WI38 (cell line): ENCODE data around the gene USP16.
"Not testable (repeated sequence)": the region's sequence is repeated elsewhere in the genome, so short reads cannot be mapped to it uniquely, and the experiment has no call there.

Experiments
- H3K4me3 ChIP-seq: 2 replicates; pipeline ENCODE4 v1.5.1; 2011; ENCODE audit warnings: low read depth, mild to moderate bottlenecking, control low read depth, low read length
- TF ChIP-seq, protein P1 (sequence below): IDR thresholded peaks from 2 replicates; pipeline ENCODE4 v1.5.1; 2012; ENCODE audit warnings: low read depth, mild to moderate bottlenecking, control low read depth, low read length

Gene USP16

DNA sequence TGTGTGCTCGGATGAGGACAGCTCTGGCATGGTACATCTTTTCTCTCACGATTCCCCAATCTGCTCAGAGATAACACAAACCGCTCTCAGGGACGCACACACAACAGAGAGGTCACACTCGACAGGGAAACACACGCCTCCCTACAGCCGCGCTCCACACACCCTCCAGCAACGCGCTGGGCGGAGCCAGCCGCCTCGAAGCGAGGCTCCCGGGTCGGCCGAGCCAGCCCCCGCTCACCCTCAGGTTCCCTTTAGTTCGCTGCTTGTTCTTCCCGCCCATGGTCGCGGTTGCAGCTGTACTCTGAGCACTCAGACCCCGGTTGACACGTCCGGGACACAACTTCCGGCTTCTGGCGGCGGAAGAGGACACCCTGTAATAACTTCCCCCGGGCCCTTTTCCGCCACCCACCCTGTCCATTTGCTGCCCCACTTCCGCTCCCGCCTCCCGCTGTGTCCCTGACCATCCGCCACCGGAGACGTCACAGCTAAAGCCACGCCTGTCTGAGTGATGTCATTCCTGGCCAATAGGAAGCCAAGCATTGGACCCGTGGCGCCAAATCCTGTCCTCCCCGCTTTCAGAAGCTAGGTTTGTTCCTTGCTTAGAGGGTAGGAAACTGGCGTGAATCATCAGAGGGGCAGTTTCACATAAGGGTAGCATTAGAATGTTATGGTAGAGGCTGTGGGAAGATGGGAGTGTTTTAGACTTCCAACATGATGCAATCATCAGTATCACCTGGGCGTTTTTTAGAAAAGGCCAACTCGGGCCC is 31.8 kb upstream of the USP16 start, which contains the start of gene LTN1:
LTN1 (minus strand) TSS at position 352 of the 767 bp plus-strand sequence; CDS start at position 280, 72 bp downstream.
- H3K4me3 ChIP-seq, result peak within 1 kb of the TSS; percentile 100
- TF ChIP-seq, protein P1, sequence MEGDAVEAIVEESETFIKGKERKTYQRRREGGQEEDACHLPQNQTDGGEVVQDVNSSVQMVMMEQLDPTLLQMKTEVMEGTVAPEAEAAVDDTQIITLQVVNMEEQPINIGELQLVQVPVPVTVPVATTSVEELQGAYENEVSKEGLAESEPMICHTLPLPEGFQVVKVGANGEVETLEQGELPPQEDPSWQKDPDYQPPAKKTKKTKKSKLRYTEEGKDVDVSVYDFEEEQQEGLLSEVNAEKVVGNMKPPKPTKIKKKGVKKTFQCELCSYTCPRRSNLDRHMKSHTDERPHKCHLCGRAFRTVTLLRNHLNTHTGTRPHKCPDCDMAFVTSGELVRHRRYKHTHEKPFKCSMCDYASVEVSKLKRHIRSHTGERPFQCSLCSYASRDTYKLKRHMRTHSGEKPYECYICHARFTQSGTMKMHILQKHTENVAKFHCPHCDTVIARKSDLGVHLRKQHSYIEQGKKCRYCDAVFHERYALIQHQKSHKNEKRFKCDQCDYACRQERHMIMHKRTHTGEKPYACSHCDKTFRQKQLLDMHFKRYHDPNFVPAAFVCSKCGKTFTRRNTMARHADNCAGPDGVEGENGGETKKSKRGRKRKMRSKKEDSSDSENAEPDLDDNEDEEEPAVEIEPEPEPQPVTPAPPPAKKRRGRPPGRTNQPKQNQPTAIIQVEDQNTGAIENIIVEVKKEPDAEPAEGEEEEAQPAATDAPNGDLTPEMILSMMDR, result no peak

DNA sequence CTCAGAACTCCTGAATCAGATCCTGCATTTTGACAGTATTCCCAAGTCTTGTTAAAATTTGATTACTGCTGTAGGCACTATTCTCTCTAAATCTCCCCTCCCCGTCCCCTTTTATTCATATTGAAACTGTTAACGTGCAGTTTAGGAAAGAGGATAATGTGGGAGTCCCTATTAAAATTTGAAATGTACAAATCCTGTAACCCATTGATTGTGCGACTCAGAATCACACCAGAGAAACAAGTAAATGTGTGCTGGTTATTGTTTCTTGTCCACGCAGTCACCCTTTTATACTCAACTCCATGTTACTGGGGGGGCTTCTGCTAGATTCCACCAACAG is 31.2 kb upstream of the USP16 start:
- H3K4me3 ChIP-seq, result peak overlapping the region; percentile 100
- TF ChIP-seq, protein P1, result no peak

DNA sequence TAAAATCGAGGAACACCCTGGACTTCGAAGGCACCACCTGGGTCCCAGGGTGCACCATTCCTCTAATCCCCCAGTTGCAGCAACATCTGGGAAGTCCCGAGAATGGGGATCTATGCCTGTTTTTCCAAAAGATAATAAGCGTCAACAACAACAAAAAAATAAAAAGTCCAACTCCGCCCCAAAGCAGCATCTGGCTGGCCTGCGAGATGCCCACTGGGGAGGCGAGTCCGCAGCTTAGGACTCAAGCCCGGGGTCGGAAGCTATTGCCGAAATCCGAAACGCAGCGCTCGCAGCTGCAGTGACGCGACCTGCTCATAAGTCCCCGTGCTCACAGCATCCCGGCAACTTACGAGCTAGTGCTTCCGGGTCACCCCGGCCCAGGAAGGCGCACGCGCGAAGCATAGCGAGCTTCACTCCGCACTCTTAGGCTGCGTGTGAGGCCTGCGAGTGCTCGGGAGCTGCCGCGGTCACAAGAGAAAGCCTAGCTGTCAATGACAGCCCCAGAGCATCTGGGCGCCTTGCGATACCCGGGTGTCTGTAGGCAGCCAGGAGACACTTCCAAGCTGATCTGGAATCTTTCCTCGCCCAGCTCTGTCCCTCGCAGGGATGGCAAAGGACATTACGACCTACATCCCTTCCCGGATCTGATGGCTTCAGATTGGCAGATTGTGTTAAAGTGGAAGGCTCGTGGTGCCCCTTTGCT is 21.9 kb upstream of the USP16 start:
- H3K4me3 ChIP-seq, result peak overlapping the region; percentile 74
- TF ChIP-seq, protein P1, result no peak

DNA sequence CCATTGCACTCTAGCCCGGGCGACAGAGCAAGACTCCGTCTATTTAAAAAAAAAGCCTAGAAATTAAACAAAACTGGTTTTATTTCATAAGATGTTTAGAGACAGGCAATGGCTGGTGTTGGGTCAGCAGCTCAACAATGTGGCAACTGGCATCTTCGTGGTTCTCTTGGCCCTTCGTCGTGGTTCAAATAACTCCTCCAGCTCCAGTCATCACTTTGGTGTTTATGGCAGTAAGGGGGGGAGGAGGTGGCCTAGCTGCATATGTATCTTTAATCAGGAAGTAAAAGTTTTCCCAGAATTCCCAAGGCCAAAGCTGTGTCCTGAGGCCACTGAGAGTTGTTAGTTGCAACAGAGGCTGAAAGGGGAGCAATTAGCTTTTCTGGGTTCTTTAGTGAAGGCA is 18.8 kb upstream of the USP16 start:
- no peak overlapping the region for H3K4me3 ChIP-seq
- TF ChIP-seq, protein P1, result no peak

DNA sequence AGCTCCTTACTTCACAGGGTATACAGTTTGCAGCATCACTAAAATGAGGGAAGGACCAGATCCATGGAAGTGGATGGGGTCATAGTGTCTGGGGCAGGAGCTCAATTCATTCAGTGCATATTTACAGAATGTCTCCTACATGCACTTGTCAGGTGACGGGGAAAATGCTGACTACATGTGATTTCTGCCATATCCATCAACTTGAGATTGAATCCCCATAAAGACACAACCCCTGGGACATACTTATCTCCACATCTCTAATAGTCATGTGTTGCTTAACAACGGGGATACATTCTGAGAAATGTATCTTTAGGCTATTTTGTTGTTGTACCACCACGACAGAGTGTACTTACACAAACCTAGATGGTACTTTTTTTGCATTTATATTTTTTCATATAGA is 17.3 kb upstream of the USP16 start:
- no peak overlapping the region for H3K4me3 ChIP-seq
- TF ChIP-seq, protein P1, result no peak

DNA sequence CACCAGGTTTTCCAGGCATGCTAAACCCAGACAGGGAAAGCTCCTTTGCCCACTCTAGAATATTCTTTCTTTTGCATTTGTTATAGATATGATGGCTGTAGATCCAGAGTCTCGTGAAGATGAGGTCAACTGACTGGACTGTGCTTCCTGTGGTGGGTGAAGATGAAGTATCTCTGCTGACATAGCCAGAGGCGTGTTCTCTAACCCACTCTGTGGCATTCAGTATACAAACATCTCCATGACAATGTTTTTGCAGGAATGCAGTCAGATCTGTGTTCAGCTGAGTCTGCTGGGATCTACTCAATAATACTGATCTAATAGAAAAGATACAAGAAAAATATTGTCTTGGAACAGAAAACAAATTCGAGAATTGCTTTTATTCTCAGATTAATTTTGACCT is 16.7 kb upstream of the USP16 start:
- no peak overlapping the region for H3K4me3 ChIP-seq
- TF ChIP-seq, protein P1, result no peak

DNA sequence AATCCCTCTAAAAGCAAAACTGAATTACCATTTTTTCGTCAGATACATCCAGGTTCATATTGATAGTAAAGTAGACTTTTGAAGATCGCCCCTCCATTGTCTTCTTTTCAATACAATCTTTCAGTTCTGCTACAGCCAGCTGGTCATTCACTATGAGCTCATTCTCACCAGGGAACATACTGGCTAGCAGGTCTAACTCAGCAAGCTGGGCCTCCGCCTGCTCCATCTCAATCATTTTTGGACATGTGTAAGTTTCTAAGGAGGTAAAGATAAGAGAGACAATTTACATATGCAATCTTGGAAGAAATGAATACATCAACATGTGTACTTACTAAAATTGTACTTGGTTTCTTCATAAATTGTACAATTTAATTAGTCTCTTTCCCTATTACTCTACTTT is 16.1 kb upstream of the USP16 start:
- H3K4me3 ChIP-seq, result no peak overlapping the region
- TF ChIP-seq, protein P1, result no peak

DNA sequence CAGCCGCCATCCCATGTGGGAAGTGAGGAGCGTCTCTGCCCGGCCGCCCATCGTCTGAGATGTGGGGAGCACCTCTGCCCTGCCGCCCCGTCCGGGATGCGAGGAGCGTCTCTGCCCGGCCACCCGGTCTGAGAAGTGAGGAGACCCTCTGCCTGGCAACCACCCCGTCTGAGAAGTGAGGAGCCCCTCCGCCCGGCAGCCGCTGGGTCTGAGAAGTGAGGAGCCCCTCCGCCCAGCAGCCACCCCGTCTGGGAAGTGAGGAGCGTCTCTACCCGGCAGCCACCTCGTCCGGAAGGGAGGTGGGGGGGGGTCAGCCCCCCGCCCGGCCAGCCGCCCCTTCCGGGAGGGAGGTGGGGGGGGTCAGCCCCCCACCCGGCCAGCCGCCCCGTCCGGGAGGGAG is 13.2 kb upstream of the USP16 start:
- not testable (repeated sequence) for H3K4me3 ChIP-seq
